Measurements from ENCODE around the gene MYL10. TPM values are rescaled to one million over a fixed set of nuclear protein-coding genes. Genes with fewer than 3 reads are reported as not detected.

MYL10 gene
- total and polyA plus RNA-seq, 2 donors (not counting 3 experiments of a cell fraction or from before 2014, with no cell fraction given) = not detected

DNA sequence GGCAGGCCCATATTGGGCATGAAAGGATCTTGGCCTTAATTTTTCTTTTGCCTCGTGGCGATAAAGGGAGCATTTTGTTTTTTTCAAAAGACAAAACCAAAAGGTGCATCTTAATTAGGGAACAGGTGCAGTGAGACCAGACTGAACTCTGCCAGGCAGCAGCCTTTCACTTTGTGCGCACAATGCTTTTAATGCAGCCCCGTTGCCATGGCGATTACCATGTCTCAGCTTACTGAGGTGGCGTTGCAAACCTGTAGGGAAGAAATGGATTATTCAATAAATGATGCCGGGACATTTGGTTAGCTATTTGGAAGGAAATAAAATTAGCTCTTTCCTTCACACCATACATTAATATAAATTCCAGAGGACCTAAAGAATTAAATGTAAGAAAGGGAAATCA lies 61.9 kb downstream of the MYL10 start:
- Histone ChIP-seq H3K4me3 (replicated peaks in 1 of 3; ENCODE audit: insufficient read depth in 1 of 3, low read depth in 1 of 3, low read length in 3 of 3) (no peak overlapping the region), H2AFZ (ENCODE audit: low read depth, low read length) (no peak overlapping the region), H3K27me3 (ENCODE audit: control insufficient read depth in 2 of 2, insufficient read depth in 2 of 2, low read length in 2 of 2) (peaks cover 9 to 12% of the 10 kb centered on the region in 2 experiments), H3K4me2 (ENCODE audit: insufficient read depth, low read length) (no peak overlapping the region), H3K9me1 (replicated peaks; ENCODE audit: control insufficient read depth, extremely low read depth, insufficient read depth, low read length) (no peaks in the 10 kb centered on the region), H3K27ac (ENCODE audit: insufficient read depth, low read depth, low read length) (no peak overlapping the region), H4K20me1 (replicated peaks; ENCODE audit: control insufficient read depth, extremely low read depth, insufficient read depth, low read length) (no peaks in the 10 kb centered on the region), H3K9me3 (replicated peaks; ENCODE audit: control insufficient read depth, insufficient read depth, low read length) (no peaks in the 10 kb centered on the region), H3K4me1 (ENCODE audit: control insufficient read depth, extremely low read depth, insufficient read depth, low read length) (no peaks in the 10 kb centered on the region), H3K79me2 (ENCODE audit: control insufficient read depth, insufficient read depth, low read length) (no peaks in the 10 kb centered on the region), H3K36me3 (ENCODE audit: control insufficient read depth in 2 of 2, extremely low read depth in 1 of 2, insufficient read depth in 2 of 2, low read length in 2 of 2) (no peaks in the 10 kb centered on the region), H3K9ac (replicated peaks; ENCODE audit: extremely low read depth, insufficient read depth, low read length) (no peak overlapping the region)
- no TSS peak for BruUV-seq (replicated peaks)
- dilution Hi-C loops (cut with MboI; ENCODE audit: extremely low pct_ligation_motif_present, low sequenced_read_pairs) (no loop called here), intact Hi-C loops (cut with micrococcal nuclease) (no loop called here)
- FAIRE-seq = no peak
- no peak for DNase-seq (ENCODE audit: low read depth, low spot score)
- POLR2A ChIA-PET = no interaction called here
- no peak for TF ChIP-seq MYC (IDR thresholded peaks at IDR 0.05; ENCODE audit: low read depth, low read length)
- no peak for TF ChIP-seq POLR2A (IDR thresholded peaks at IDR 0.05; ENCODE audit: low read depth, low read length)
- no peak for TF ChIP-seq FOS (IDR thresholded peaks at IDR 0.05; ENCODE audit: borderline replicate concordance, insufficient read depth, low read length)
- no peak for TF ChIP-seq JUN (IDR thresholded peaks at IDR 0.05; ENCODE audit: borderline replicate concordance, insufficient read depth, insufficient read length, low read depth)
- TF ChIP-seq, protein P1, sequence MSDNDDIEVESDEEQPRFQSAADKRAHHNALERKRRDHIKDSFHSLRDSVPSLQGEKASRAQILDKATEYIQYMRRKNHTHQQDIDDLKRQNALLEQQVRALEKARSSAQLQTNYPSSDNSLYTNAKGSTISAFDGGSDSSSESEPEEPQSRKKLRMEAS (IDR thresholded peaks at IDR 0.05; ENCODE audit: insufficient read depth, insufficient read length) = no peak
- no peak for TF ChIP-seq EZH2 (IDR thresholded peaks at IDR 0.05; ENCODE audit: borderline replicate concordance, low read depth, low read length, severe bottlenecking)
- TF ChIP-seq, protein P2, sequence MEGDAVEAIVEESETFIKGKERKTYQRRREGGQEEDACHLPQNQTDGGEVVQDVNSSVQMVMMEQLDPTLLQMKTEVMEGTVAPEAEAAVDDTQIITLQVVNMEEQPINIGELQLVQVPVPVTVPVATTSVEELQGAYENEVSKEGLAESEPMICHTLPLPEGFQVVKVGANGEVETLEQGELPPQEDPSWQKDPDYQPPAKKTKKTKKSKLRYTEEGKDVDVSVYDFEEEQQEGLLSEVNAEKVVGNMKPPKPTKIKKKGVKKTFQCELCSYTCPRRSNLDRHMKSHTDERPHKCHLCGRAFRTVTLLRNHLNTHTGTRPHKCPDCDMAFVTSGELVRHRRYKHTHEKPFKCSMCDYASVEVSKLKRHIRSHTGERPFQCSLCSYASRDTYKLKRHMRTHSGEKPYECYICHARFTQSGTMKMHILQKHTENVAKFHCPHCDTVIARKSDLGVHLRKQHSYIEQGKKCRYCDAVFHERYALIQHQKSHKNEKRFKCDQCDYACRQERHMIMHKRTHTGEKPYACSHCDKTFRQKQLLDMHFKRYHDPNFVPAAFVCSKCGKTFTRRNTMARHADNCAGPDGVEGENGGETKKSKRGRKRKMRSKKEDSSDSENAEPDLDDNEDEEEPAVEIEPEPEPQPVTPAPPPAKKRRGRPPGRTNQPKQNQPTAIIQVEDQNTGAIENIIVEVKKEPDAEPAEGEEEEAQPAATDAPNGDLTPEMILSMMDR (IDR thresholded peaks at IDR 0.05; ENCODE audit: extremely low read depth in 1 of 2, insufficient read depth in 1 of 2, low read depth in 1 of 2, low read length in 2 of 2) = no peak
- TF ChIP-seq POLR2AphosphoS5 (IDR thresholded peaks at IDR 0.05; ENCODE audit: insufficient read depth, low read depth, low read length) = no peak
- TF ChIP-seq GATA2 (IDR thresholded peaks at IDR 0.05; ENCODE audit: insufficient read depth, insufficient read length, low read depth, low read length) = no peak
- CTCF ChIA-PET = interaction anchor here (1.1 kb wide), 1 partner anchor 24 kb away, joined by 6 read pairs; no protein-coding TSS in a partner anchor

Data from endothelial cell of umbilical vein (primary cell).